Thyroid gland (tissue), 4 donors: ENCODE measurements around the gene SLC4A3. TPM values are rescaled to one million over a fixed set of nuclear protein-coding genes. Genes with fewer than 3 reads are reported as not detected.

Source experiments
- DNase-seq, 2 donors: peaks; one replicate each; pipeline ENCODE4 v3.0.0-alpha.2; 2019
- H3K27ac ChIP-seq, 3 donors: fragments of 200-600 bp; sonication (generic); 1 replicate in 2 of 3; 2 replicates in 1 of 3; pipeline ENCODE4 v1.5.1; 2016 to 2019; ENCODE audit warnings: mild to moderate bottlenecking in 1 of 3, moderate library complexity in 1 of 3
- H3K27me3 ChIP-seq: fragments of 200-600 bp; sonication (generic); one replicate; pipeline ENCODE4 v1.5.1; 2019
- H3K36me3 ChIP-seq, 2 donors: fragments of 200-600 bp; sonication (generic); one replicate each; pipeline ENCODE4 v1.5.1; 2016 to 2019
- H3K4me1 ChIP-seq, 2 donors: fragments of 200-600 bp; sonication (generic); one replicate each; pipeline ENCODE4 v1.5.1; 2017 to 2019
- H3K4me3 ChIP-seq, 3 donors: fragments of 200-600 bp; sonication (generic); replicated peaks in 1 of 3; 1 replicate in 2 of 3; 2 replicates in 1 of 3; pipeline ENCODE4 v1.5.1; 2016; ENCODE audit warnings: mild to moderate bottlenecking in 1 of 3
- H3K9me3 ChIP-seq: fragments of 200-600 bp; sonication (generic); one replicate; pipeline ENCODE4 v1.5.1; 2017
- CTCF ChIP-seq, 6 experiments: fragments of 200-600 bp in 3 of 6; fragments of 450-650 bp in 3 of 6; sonication (generic) in 3 of 6; IDR thresholded peaks; one replicate each; pipeline ENCODE4 v1.5.1; 2016 to 2019; ENCODE audit warnings: antibody characterized with exemption in 6 of 6, mild to moderate bottlenecking in 2 of 6, inconsistent platforms in 1 of 6, moderate library complexity in 1 of 6
- POLR2A ChIP-seq, 2 donors: fragments of 450-650 bp; IDR thresholded peaks; one replicate each; pipeline ENCODE4 v1.6.1; 2017; ENCODE audit warnings: antibody characterized with exemption in 2 of 2, mild to moderate bottlenecking in 2 of 2, moderate library complexity in 1 of 2
- WGBS, 2 donors: methylation state at CpG; one replicate each; pipeline ENCODE4 v1.1.5; 2017; 5-methylcytosine and 5-hydroxymethylcytosine counted together
- intact Hi-C: fragments of 100-400 bp; cut with DNase I; formaldehyde crosslinking; loops from one replicate; pipeline ENCODE4 v1.15.1; 2023
- total RNA-seq, 4 donors: library from RNA; depleted of rRNA; stranded (reverse); fragments of >200 nt; gene quantifications; one replicate each; pipeline ENCODE4 v1.2.3, GENCODE V29; 2016

SLC4A3 gene
- total RNA-seq, 4 donors from 2014 or later: 1.2 to 3.2 (median 2.8) TPM

- Histone ChIP-seq H3K4me1 (peaks cover 5 to 7% of the 10 kb centered on the region in 2 donors), H3K4me3 (no peak overlapping the region), H3K9me3 (no peaks in the 10 kb centered on the region), H3K27me3 (no peaks in the 10 kb centered on the region), H3K36me3 (no peaks in the 10 kb centered on the region), H3K27ac (no peak overlapping the region)
- intact Hi-C loops: no loop called here
- TF ChIP-seq POLR2A (IDR thresholded peaks at IDR 0.05): no peak
- no peak for TF ChIP-seq CTCF (IDR thresholded peaks at IDR 0.05)
- WGBS, 2 donors: 85 to 97% methylated on average over 5 to 6 of the region's 6 CpGs
- DNase-seq: no peak
Measured at GRCh38 chr2:219624565-219624964, 2.9 kb upstream of the SLC4A3 start.

GRCh38 chr2:219625179-219625578 is 2.3 kb upstream of the SLC4A3 start:
- intact Hi-C loops: no loop called here
- H3K36me3 ChIP-seq: no peaks in the 10 kb centered on the region
- WGBS, 2 donors: 73 to 92% methylated on average over 5 of the region's 5 CpGs
- H3K27me3 ChIP-seq: no peaks in the 10 kb centered on the region
- no peak for DNase-seq
- TF ChIP-seq POLR2A (IDR thresholded peaks at IDR 0.05) (no peak), CTCF (IDR thresholded peaks at IDR 0.05) (no peak)
- H3K4me1 ChIP-seq: peaks cover 5 to 7% of the 10 kb centered on the region in 2 donors
- H3K4me3 ChIP-seq: no peak overlapping the region
- no peak overlapping the region for H3K27ac ChIP-seq
- no peaks in the 10 kb centered on the region for H3K9me3 ChIP-seq

- Histone ChIP-seq H3K36me3 (no peaks in the 10 kb centered on the region), H3K4me1 (peaks cover 5 to 7% of the 10 kb centered on the region in 2 donors), H3K4me3 (no peak overlapping the region), H3K27ac (no peak overlapping the region), H3K9me3 (no peaks in the 10 kb centered on the region), H3K27me3 (no peaks in the 10 kb centered on the region)
- no peak for DNase-seq
- 88 to 89% methylated on average over 8 of the region's 8 CpGs for WGBS, 2 donors
- no peak for TF ChIP-seq CTCF (IDR thresholded peaks at IDR 0.05)
- TF ChIP-seq POLR2A (IDR thresholded peaks at IDR 0.05): no peak
- intact Hi-C loops: no loop called here
Measured at GRCh38 chr2:219626540-219626939, 890 bp upstream of the SLC4A3 start.

- Histone ChIP-seq H3K4me3 (no peak overlapping the region), H3K27me3 (no peaks in the 10 kb centered on the region), H3K27ac (no peak overlapping the region), H3K9me3 (no peaks in the 10 kb centered on the region), H3K36me3 (no peaks in the 10 kb centered on the region), H3K4me1 (peaks cover 5 to 7% of the 10 kb centered on the region in 2 donors)
- WGBS, 2 donors: 86 to 87% methylated on average over 19 to 22 of the region's 26 CpGs
- TF ChIP-seq POLR2A (IDR thresholded peaks at IDR 0.05) (no peak), CTCF (IDR thresholded peaks at IDR 0.05) (no peak)
- DNase-seq: no peak
- intact Hi-C loops: no loop called here
Measured at GRCh38 chr2:219628235-219628985, 980 bp downstream of the SLC4A3 start.
